RKO (cell line): Measurements from ENCODE around the gene PI4K2A.

Experiments used
- DNase-seq: peaks from one replicate; pipeline ENCODE4 v3.0.0-alpha.2; 2016; ENCODE audit warnings: low spot score

The PI4K2A gene

GRCh38 chr10:97640174-97640867 is at the start of gene PI4K2A:
PI4K2A (plus strand) TSS chr10:97640671; CDS start chr10:97640743, 72 bp downstream.
- DNase-seq, result peak; percentile 99

GRCh38 chr10:97590748-97591495 is 49.5 kb upstream of the PI4K2A start:
- DNase-seq, result no peak

- no peak for DNase-seq
These were observed 47.0 kb upstream of the PI4K2A start for GRCh38 chr10:97593421-97593820.

GRCh38 chr10:97596101-97597082 is 44.1 kb upstream of the PI4K2A start:
- DNase-seq, result peak; percentile 90

- no peak for DNase-seq
These were observed 42.7 kb upstream of the PI4K2A start for GRCh38 chr10:97597778-97598177.

GRCh38 chr10:97598407-97599271 is 41.8 kb upstream of the PI4K2A start:
- DNase-seq, result no peak

- no peak for DNase-seq
These were observed 41.2 kb upstream of the PI4K2A start for GRCh38 chr10:97599272-97599619.

GRCh38 chr10:97600616-97601015 is 39.9 kb upstream of the PI4K2A start:
- no peak for DNase-seq

- no peak for DNase-seq
These were observed 38.9 kb upstream of the PI4K2A start for GRCh38 chr10:97601268-97602215.

- DNase-seq, result no peak
These were observed 33.3 kb upstream of the PI4K2A start for GRCh38 chr10:97607095-97607636.

GRCh38 chr10:97608991-97609561 is 31.4 kb upstream of the PI4K2A start:
- DNase-seq, result no peak

GRCh38 chr10:97611473-97611872 is 29.0 kb upstream of the PI4K2A start:
- no peak for DNase-seq

- peak; percentile 55 for DNase-seq
These were observed 28.1 kb upstream of the PI4K2A start for GRCh38 chr10:97612386-97612785.

GRCh38 chr10:97618285-97618684 is 22.2 kb upstream of the PI4K2A start:
- DNase-seq, result no peak

- DNase-seq, result no peak
These were observed 21.7 kb upstream of the PI4K2A start for GRCh38 chr10:97618733-97619132.

- no peak for DNase-seq
These were observed 17.2 kb upstream of the PI4K2A start for GRCh38 chr10:97623277-97623676.

- no peak for DNase-seq
These were observed 12.7 kb upstream of the PI4K2A start for GRCh38 chr10:97627731-97628130.

GRCh38 chr10:97628228-97628627 is 12.2 kb upstream of the PI4K2A start:
- DNase-seq, result no peak

- no peak for DNase-seq
These were observed 11.2 kb upstream of the PI4K2A start for GRCh38 chr10:97629289-97629688.

- no peak for DNase-seq
These were observed 9.4 kb upstream of the PI4K2A start for GRCh38 chr10:97631098-97631497.
